IPS-15b (cell line): ENCODE measurements around the gene MLF2.
"Not testable (repeated sequence)": the region's sequence is repeated elsewhere in the genome, so short reads cannot be mapped to it uniquely, and the experiment has no call there.

Source experiments
- H3K27me3 ChIP-seq: one replicate; pipeline ENCODE4 v1.6.1; 2013; ENCODE audit warnings: low read length; ENCODE audit not compliant: control insufficient read depth, insufficient read depth
- H3K36me3 ChIP-seq: one replicate; pipeline ENCODE4 v1.6.1; 2013; ENCODE audit warnings: low read length; ENCODE audit not compliant: control insufficient read depth, insufficient read depth
- H3K4me1 ChIP-seq: one replicate; pipeline ENCODE4 v1.6.1; 2013; ENCODE audit warnings: mild to moderate bottlenecking, low read length; ENCODE audit not compliant: control insufficient read depth, insufficient read depth
- H3K4me3 ChIP-seq: one replicate; pipeline ENCODE4 v1.5.1; 2013; ENCODE audit warnings: low read depth, low read length
- H3K9ac ChIP-seq: one replicate; pipeline ENCODE4 v1.6.1; 2013; ENCODE audit warnings: low read depth, mild to moderate bottlenecking, low read length
- H3K9me3 ChIP-seq: one replicate; pipeline ENCODE4 v1.6.1; 2013; ENCODE audit warnings: mild to moderate bottlenecking, low read length; ENCODE audit not compliant: control insufficient read depth, insufficient read depth

The MLF2 gene

DNA sequence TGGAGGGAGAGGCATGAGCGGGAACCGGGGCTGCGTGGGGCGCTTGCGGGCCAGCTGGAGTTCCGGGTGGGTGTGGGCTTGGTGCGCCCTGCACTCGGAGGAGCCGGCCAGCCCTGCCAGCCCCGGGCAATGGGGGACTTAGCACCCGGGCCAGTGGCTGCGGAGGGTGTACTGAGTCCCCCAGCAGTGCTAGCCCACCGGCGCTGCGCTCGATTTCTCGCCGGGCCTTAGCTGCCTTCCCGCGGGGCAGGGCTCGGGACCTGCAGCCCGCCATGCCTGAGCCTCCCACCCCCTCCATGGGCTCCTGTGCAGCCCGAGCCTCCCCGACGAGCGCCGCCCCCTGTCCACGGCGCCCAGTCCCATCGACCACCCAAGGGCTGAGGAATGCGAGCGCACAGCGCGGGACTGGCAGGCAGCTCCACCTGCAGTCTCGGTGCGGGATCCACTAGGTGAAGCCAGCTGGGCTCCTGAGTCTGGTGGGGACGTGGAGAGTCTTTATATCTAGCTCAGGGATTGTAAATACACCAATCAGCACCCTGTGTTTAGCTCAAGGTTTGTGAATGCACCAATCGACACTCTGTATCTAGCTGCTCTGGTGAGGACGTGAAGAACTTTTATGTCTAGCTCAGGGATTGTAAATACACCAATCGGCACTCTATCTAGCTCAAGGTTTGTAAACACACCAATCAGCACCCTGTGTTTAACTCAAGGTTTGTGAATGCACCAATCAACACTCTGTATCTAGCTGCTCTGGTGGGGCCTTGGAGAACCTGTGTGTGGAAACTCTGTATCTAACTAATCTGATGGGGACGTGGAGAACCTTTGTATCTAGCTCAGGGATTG, 36.7 kb downstream of the MLF2 start:
- H3K9me3 ChIP-seq, H3K4me1 ChIP-seq, H3K9ac ChIP-seq, H3K4me3 ChIP-seq, H3K27me3 ChIP-seq, H3K36me3 ChIP-seq: not testable (repeated sequence)

DNA sequence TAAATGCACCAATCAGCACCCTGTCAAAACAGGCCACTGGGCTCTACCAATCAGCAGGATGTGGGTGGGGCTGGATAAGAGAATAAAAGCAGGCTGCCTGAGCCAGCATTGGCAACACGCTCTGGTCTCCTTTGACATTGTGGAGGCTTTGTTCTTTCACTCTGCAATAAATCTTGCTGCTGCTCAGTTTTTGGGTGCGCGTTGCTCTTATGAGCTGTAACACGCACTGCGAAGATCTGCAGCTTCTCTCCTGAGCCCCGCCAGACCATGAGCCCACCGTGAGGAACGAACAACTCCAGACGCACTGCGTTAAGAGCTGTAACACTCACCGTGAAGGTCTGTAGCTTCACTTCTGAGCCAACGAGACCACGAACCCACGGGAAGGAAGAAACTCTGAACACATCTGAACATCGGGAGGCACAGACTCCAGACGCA, 44.0 kb downstream of the MLF2 start:
- H3K9ac ChIP-seq, result no peak overlapping the region
- H3K27me3 ChIP-seq, result no peaks in the 10 kb centered on the region
- no peaks in the 10 kb centered on the region for H3K4me1 ChIP-seq
- H3K9me3 ChIP-seq, result no peaks in the 10 kb centered on the region
- H3K4me3 ChIP-seq, result no peak overlapping the region
- H3K36me3 ChIP-seq, result no peaks in the 10 kb centered on the region

- H3K4me3 ChIP-seq, H3K9me3 ChIP-seq, H3K36me3 ChIP-seq, H3K27me3 ChIP-seq, H3K9ac ChIP-seq, H3K4me1 ChIP-seq: not testable (repeated sequence)
Measured at GRCh38 chr12:6708351-6708750, 44.6 kb downstream of the MLF2 start.

DNA sequence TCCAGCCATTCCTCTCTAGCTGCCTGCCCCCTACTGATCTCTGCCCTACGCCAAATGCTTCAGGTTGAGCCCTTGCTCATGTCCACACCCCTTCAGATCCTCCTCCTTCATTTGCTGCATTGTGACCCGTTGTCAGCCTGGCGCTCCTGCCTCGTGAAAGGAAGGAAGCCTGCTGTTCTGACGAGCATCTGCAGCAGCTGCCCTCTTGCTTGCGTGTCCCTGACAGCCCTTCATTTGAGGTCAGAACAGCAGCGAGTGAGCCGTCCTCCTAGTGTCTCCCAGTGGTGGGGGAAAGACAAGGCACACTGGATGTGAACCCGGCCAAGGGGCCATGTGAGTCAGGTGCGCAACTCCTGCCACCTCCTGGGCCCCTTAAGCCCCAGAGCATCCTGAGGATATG, 49.3 kb downstream of the MLF2 start:
- Histone ChIP-seq H3K4me3 (no peak overlapping the region), H3K9ac (no peak overlapping the region), H3K9me3 (no peaks in the 10 kb centered on the region), H3K36me3 (no peaks in the 10 kb centered on the region), H3K4me1 (no peaks in the 10 kb centered on the region), H3K27me3 (peaks cover 24% of the 10 kb centered on the region)

- H3K4me1 ChIP-seq, result peaks cover 3% of the 10 kb centered on the region
- peak overlapping the region; percentile 83 for H3K4me3 ChIP-seq
- H3K9ac ChIP-seq, result peak overlapping the region; percentile 51
- H3K36me3 ChIP-seq, result peaks cover 2% of the 10 kb centered on the region
- H3K27me3 ChIP-seq, result peaks cover 24% of the 10 kb centered on the region
- H3K9me3 ChIP-seq, result no peaks in the 10 kb centered on the region
Measured at GRCh38 chr12:6701078-6701768, 51.7 kb downstream of the MLF2 start.

DNA sequence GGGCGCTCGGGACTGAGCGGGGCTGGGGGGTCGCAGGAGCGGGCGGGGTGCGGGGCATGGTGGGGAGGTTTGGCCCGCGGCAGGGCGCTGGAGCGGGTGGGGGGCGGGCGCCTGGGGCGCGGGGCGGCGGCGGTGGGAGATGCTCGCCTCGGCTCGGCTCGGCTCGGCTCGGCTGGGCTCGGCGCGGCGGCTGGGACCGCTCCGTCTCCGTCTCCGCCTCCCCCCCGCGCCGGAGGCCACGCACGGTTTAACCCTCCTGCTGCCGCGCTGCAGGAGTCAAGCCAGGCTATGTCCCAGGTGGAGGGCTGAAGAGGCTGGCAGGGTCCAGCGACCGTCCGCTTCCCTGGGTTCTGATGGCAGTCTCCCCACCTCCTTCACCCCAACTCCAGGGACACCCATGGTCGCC, 52.3 kb downstream of the MLF2 start, which contains the start of gene PIANP:
PIANP (minus strand) TSS at position 170 of the 406 bp plus-strand sequence. CDS start 2,754 bp downstream, outside the sequence.
- H3K9ac ChIP-seq, result peak within 1 kb of the TSS; percentile 51
- peaks cover 3% of the 10 kb centered on the region for H3K4me1 ChIP-seq

GRCh38 chr12:6699989-6700645, 52.8 kb downstream of the MLF2 start:
- Histone ChIP-seq H3K9ac (peak overlapping the region; percentile 26), H3K36me3 (peaks cover 2% of the 10 kb centered on the region), H3K27me3 (peaks cover 24% of the 10 kb centered on the region), H3K9me3 (no peaks in the 10 kb centered on the region), H3K4me1 (peaks cover 3% of the 10 kb centered on the region), H3K4me3 (peak overlapping the region; percentile 81)

More for the DNA sequence above, 52.3 kb downstream of the MLF2 start, which contains the start of gene PIANP:
- peak within 1 kb of the TSS; percentile 83 for H3K4me3 ChIP-seq
- no peaks in the 10 kb centered on the region for H3K9me3 ChIP-seq
- peaks cover 2% of the 10 kb centered on the region for H3K36me3 ChIP-seq
- peaks cover 24% of the 10 kb centered on the region for H3K27me3 ChIP-seq

GRCh38 chr12:6699259-6699988, 53.5 kb downstream of the MLF2 start:
- peaks cover 3% of the 10 kb centered on the region for H3K4me1 ChIP-seq
- peak overlapping the region; percentile 10 for H3K9ac ChIP-seq
- peak overlapping the region; percentile 81 for H3K4me3 ChIP-seq

GRCh38 chr12:6698352-6699046, 54.4 kb downstream of the MLF2 start:
- peaks cover 24% of the 10 kb centered on the region for H3K27me3 ChIP-seq
- peaks cover 3% of the 10 kb centered on the region for H3K4me1 ChIP-seq
- no peaks in the 10 kb centered on the region for H3K9me3 ChIP-seq
- peaks cover 8% of the 10 kb centered on the region for H3K36me3 ChIP-seq
- no peak overlapping the region for H3K9ac ChIP-seq
- no peak overlapping the region for H3K4me3 ChIP-seq

More at GRCh38 chr12:6699259-6699988, 53.5 kb downstream of the MLF2 start:
- H3K36me3 ChIP-seq, result peaks cover 5% of the 10 kb centered on the region
- H3K27me3 ChIP-seq, result peaks cover 24% of the 10 kb centered on the region
- no peaks in the 10 kb centered on the region for H3K9me3 ChIP-seq
